Measurements from ENCODE around the gene SCCPDH. TPM values are rescaled to one million over a fixed set of nuclear protein-coding genes. Genes with fewer than 3 reads are reported as not detected.
"Not testable (repeated sequence)": the region's sequence is repeated elsewhere in the genome, so short reads cannot be mapped to it uniquely, and the experiment has no call there.

Gene SCCPDH
- total RNA-seq, 1 donor from 2014 or later: 8.6 TPM

- no peaks in the 10 kb centered on the region for H3K27me3 ChIP-seq
- H3K4me3 ChIP-seq: no peak overlapping the region
- no peaks in the 10 kb centered on the region for H3K4me1 ChIP-seq
- TF ChIP-seq, protein P1, sequence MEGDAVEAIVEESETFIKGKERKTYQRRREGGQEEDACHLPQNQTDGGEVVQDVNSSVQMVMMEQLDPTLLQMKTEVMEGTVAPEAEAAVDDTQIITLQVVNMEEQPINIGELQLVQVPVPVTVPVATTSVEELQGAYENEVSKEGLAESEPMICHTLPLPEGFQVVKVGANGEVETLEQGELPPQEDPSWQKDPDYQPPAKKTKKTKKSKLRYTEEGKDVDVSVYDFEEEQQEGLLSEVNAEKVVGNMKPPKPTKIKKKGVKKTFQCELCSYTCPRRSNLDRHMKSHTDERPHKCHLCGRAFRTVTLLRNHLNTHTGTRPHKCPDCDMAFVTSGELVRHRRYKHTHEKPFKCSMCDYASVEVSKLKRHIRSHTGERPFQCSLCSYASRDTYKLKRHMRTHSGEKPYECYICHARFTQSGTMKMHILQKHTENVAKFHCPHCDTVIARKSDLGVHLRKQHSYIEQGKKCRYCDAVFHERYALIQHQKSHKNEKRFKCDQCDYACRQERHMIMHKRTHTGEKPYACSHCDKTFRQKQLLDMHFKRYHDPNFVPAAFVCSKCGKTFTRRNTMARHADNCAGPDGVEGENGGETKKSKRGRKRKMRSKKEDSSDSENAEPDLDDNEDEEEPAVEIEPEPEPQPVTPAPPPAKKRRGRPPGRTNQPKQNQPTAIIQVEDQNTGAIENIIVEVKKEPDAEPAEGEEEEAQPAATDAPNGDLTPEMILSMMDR (IDR thresholded peaks at IDR 0.05): no peak
- DNase-seq (ENCODE audit: low spot score in 2 of 2): no peak
- intact Hi-C loops (cut with DNase I): no loop called here
- no peaks in the 10 kb centered on the region for H3K9me3 ChIP-seq
- H3K27ac ChIP-seq: no peak overlapping the region
- peaks cover 50 to 69% of the 10 kb centered on the region in 2 donors for H3K36me3 ChIP-seq
These were observed 9.5 kb downstream of the SCCPDH start for GRCh38 chr1:246733704-246734103.

- Histone ChIP-seq H3K36me3 (peaks cover 46 to 61% of the 10 kb centered on the region in 2 donors), H3K9me3 (no peaks in the 10 kb centered on the region), H3K27me3 (no peaks in the 10 kb centered on the region), H3K4me3 (no peak overlapping the region), H3K27ac (no peak overlapping the region), H3K4me1 (no peaks in the 10 kb centered on the region)
- DNase-seq (ENCODE audit: low spot score in 2 of 2): no peak
- TF ChIP-seq, protein P1 (IDR thresholded peaks at IDR 0.05): no peak
- intact Hi-C loops (cut with DNase I): no loop called here
These were observed 10.7 kb downstream of the SCCPDH start for GRCh38 chr1:246734866-246735265.

GRCh38 chr1:246735735-246736134 lies 11.5 kb downstream of the SCCPDH start:
- DNase-seq (ENCODE audit: low spot score in 2 of 2): no peak
- no peak overlapping the region for H3K27ac ChIP-seq
- peaks cover 41 to 57% of the 10 kb centered on the region in 2 donors for H3K36me3 ChIP-seq
- no peaks in the 10 kb centered on the region for H3K27me3 ChIP-seq
- H3K4me1 ChIP-seq: no peaks in the 10 kb centered on the region
- intact Hi-C loops (cut with DNase I): no loop called here
- no peaks in the 10 kb centered on the region for H3K9me3 ChIP-seq
- TF ChIP-seq, protein P1 (IDR thresholded peaks at IDR 0.05): no peak
- no peak overlapping the region for H3K4me3 ChIP-seq

DNA sequence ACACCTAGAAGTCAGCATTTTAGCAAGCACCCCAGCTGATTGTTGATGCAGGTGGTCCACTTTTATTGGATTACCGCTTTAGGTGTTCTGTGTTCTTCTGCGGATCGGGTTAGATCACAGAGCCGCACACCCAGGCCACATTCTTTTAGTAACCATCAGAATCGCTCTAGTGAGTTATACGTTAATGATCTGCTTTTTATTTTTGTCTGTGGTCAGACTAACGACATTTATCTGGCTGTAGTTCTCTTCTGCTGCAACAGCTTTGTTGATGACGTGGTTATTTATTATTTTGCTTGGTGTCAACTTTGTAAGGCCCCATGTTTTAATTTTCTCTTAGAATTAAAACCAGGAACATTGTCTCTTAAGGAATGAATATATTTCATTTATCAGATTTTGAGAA lies 18.2 kb downstream of the SCCPDH start:
- no peak for DNase-seq (ENCODE audit: low spot score in 2 of 2)
- TF ChIP-seq, protein P1 (IDR thresholded peaks at IDR 0.05): no peak
- H3K4me3 ChIP-seq: no peak overlapping the region
- intact Hi-C loops (cut with DNase I): no loop called here
- no peaks in the 10 kb centered on the region for H3K9me3 ChIP-seq
- H3K36me3 ChIP-seq: peaks cover 24 to 55% of the 10 kb centered on the region in 2 donors
- H3K27me3 ChIP-seq: no peaks in the 10 kb centered on the region
- no peaks in the 10 kb centered on the region for H3K4me1 ChIP-seq
- no peak overlapping the region for H3K27ac ChIP-seq

GRCh38 chr1:246746155-246746554 lies 21.9 kb downstream of the SCCPDH start:
- H3K4me3 ChIP-seq; H3K4me1 ChIP-seq; intact Hi-C loops (cut with DNase I); H3K27ac ChIP-seq; H3K9me3 ChIP-seq; DNase-seq (ENCODE audit: low spot score in 2 of 2); H3K27me3 ChIP-seq: not testable (repeated sequence)
- H3K36me3 ChIP-seq: peaks cover 20 to 39% of the 10 kb centered on the region in 2 donors

GRCh38 chr1:246748006-246748405 lies 23.8 kb downstream of the SCCPDH start:
- Histone ChIP-seq H3K36me3 (peaks cover 11 to 25% of the 10 kb centered on the region in 2 donors), H3K4me1 (no peaks in the 10 kb centered on the region), H3K9me3 (no peaks in the 10 kb centered on the region), H3K27me3 (no peaks in the 10 kb centered on the region), H3K4me3 (no peak overlapping the region), H3K27ac (no peak overlapping the region)
- TF ChIP-seq, protein P1 (IDR thresholded peaks at IDR 0.05): no peak
- intact Hi-C loops (cut with DNase I): no loop called here
- no peak for DNase-seq (ENCODE audit: low spot score in 2 of 2)
